ENCODE measurements around the gene FGF22. TPM values are rescaled to one million over a fixed set of nuclear protein-coding genes. Genes with fewer than 3 reads are reported as not detected.
A peak's percentile ranks its signal among the peaks of the same experiment; 100 is the strongest.

The FGF22 gene
- total RNA-seq, 6 donors from 2014 or later: 0.40 to 6.3 (median 1.2) TPM; not detected in 1

DNA sequence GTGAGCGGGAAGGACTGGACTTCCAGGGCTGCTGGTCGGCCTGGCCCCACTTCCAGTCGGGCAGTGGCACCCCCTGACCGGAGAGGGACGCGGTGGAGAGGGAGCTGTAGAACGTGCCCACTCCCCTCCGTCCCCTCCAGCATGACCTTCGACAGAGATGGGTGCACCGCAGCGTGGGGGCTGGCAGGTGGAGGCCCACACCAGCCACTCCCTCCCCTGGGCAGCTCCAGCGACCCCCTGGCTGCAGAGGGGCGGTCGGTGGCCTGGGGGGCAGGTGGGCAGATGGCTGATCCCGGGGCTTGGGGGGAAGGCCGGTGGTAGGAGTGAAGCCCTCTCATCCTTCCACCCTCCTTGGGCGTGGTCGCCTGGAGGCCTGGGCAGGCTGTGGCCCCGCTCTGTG is 47.6 kb upstream of the FGF22 start:
- Histone ChIP-seq H3K4me3 (no peak overlapping the region), H3K27me3 (peaks cover 3 to 46% (median 32%) of the 10 kb centered on the region in 4 donors), H3K36me3 (no peaks in the 10 kb centered on the region), H3K27ac (no peak overlapping the region), H3K9me3 (no peaks in the 10 kb centered on the region), H3K4me1 (peaks cover 10 to 34% (median 20%) of the 10 kb centered on the region in 4 donors)
- no peak for TF ChIP-seq EP300 (IDR thresholded peaks at IDR 0.05)
- no peak for TF ChIP-seq POLR2AphosphoS5 (IDR thresholded peaks at IDR 0.05)
- TF ChIP-seq POLR2A (IDR thresholded peaks at IDR 0.05): no peak
- TF ChIP-seq, protein P1, sequence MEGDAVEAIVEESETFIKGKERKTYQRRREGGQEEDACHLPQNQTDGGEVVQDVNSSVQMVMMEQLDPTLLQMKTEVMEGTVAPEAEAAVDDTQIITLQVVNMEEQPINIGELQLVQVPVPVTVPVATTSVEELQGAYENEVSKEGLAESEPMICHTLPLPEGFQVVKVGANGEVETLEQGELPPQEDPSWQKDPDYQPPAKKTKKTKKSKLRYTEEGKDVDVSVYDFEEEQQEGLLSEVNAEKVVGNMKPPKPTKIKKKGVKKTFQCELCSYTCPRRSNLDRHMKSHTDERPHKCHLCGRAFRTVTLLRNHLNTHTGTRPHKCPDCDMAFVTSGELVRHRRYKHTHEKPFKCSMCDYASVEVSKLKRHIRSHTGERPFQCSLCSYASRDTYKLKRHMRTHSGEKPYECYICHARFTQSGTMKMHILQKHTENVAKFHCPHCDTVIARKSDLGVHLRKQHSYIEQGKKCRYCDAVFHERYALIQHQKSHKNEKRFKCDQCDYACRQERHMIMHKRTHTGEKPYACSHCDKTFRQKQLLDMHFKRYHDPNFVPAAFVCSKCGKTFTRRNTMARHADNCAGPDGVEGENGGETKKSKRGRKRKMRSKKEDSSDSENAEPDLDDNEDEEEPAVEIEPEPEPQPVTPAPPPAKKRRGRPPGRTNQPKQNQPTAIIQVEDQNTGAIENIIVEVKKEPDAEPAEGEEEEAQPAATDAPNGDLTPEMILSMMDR (IDR thresholded peaks at IDR 0.05): no peak
- ATAC-seq (ENCODE audit: low FRiP score in 2 of 2) (no peak), DNase-seq (peak in 1 of 2 donors; percentile 49)
- WGBS, 2 donors: 78 to 84% methylated on average over 10 to 17 of the region's 19 CpGs

- no peak for TF ChIP-seq POLR2A (IDR thresholded peaks at IDR 0.05)
- TF ChIP-seq POLR2AphosphoS5 (IDR thresholded peaks at IDR 0.05): no peak
- TF ChIP-seq, protein P1 (IDR thresholded peaks at IDR 0.05): no peak
- no peak for TF ChIP-seq EP300 (IDR thresholded peaks at IDR 0.05)
- no peak overlapping the region for H3K4me3 ChIP-seq
- peaks cover 3 to 43% (median 30%) of the 10 kb centered on the region in 4 donors for H3K27me3 ChIP-seq
- H3K27ac ChIP-seq: no peak overlapping the region
- H3K36me3 ChIP-seq: no peaks in the 10 kb centered on the region
- no peaks in the 10 kb centered on the region for H3K9me3 ChIP-seq
- 87 to 88% methylated on average over 11 to 18 of the region's 18 CpGs for WGBS, 2 donors
- H3K4me1 ChIP-seq: peaks cover 10 to 29% (median 18%) of the 10 kb centered on the region in 4 donors
- DNase-seq: peak in 1 of 2 donors; percentile 48
- ATAC-seq (ENCODE audit: low FRiP score in 2 of 2): no peak
Observed at GRCh38 chr19:593055-593454, 46.6 kb upstream of the FGF22 start.

- DNase-seq: no peak
- H3K9me3 ChIP-seq: no peaks in the 10 kb centered on the region
- peaks cover 6 to 25% (median 14%) of the 10 kb centered on the region in 4 donors for H3K4me1 ChIP-seq
- 64% methylated on average over 8 to 9 of the region's 9 CpGs for WGBS, 2 donors
- TF ChIP-seq POLR2A (IDR thresholded peaks at IDR 0.05): no peak
- TF ChIP-seq, protein P1 (IDR thresholded peaks at IDR 0.05): no peak
- TF ChIP-seq EP300 (IDR thresholded peaks at IDR 0.05): no peak
- no peak for TF ChIP-seq POLR2AphosphoS5 (IDR thresholded peaks at IDR 0.05)
- H3K27ac ChIP-seq: no peak overlapping the region
- no peaks in the 10 kb centered on the region for H3K36me3 ChIP-seq
- ATAC-seq (ENCODE audit: low FRiP score in 2 of 2): no peak
- H3K4me3 ChIP-seq: no peak overlapping the region
- H3K27me3 ChIP-seq: peaks cover 2 to 38% (median 27%) of the 10 kb centered on the region in 4 donors
Observed at GRCh38 chr19:593505-593904, 46.2 kb upstream of the FGF22 start.

DNA sequence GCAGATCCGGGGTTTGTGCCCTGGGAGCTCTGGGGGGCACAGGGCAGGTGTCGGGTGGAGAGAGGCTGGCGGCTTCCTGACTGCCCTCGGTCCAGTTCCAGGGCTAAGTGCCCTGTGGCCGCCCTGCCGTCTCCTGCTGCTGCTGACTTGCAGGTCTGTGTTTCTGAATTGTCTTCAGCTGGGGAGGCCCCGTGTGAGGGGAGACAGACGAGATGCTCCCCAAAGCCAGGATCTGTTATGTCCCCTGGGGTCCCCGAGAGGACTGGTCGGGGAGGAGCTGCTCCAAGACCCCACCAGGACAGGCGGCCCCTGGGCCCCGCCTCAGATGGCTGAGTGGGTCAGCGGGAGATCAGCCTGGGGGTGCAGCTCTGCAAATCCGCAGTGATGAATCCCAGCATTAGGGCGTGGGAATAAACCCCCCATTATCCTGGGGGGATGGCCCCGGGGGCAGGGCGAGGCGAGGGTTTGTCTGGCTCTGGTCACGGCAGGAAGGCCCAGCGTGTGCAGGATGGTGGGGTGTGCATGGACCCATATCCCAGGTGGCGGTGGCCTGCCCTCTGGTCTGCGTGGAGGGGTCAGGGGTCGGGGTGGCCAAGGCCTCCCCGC is 45.3 kb upstream of the FGF22 start:
- Histone ChIP-seq H3K4me1 (peaks cover 6 to 16% (median 8%) of the 10 kb centered on the region in 4 donors), H3K27ac (no peak overlapping the region), H3K36me3 (no peaks in the 10 kb centered on the region), H3K27me3 (peaks cover 0 to 30% (median 18%) of the 10 kb centered on the region in 4 donors), H3K4me3 (no peak overlapping the region), H3K9me3 (no peaks in the 10 kb centered on the region)
- ATAC-seq (ENCODE audit: low FRiP score in 2 of 2) (no peak), DNase-seq (peak in 1 of 2 donors; percentile 67)
- WGBS, 2 donors: 66 to 86% methylated on average over 9 to 16 of the region's 24 CpGs
- TF ChIP-seq POLR2A (IDR thresholded peaks at IDR 0.05): no peak
- TF ChIP-seq EP300 (IDR thresholded peaks at IDR 0.05): no peak
- TF ChIP-seq POLR2AphosphoS5 (IDR thresholded peaks at IDR 0.05): no peak
- TF ChIP-seq, protein P1 (IDR thresholded peaks at IDR 0.05): no peak

Data from upper lobe of left lung (tissue), 6 donors.